GM13976 (cell line): Measurements from ENCODE around the gene TMC4.

Experiments used
- DNase-seq: peaks from one replicate; pipeline ENCODE4 v3.0.0; 2012; ENCODE audit warnings: low spot score
- CTCF ChIP-seq: IDR thresholded peaks from 2 replicates; pipeline ENCODE4 v1.5.1; 2012; ENCODE audit warnings: borderline replicate concordance, mild to moderate bottlenecking; ENCODE audit not compliant: insufficient read depth; ENCODE audit errors: extremely low read depth, missing control alignments, control extremely low read depth
- in situ Hi-C: fragments of 300-500 bp; cut with MboI; formaldehyde crosslinking; loops from one replicate; pipeline ENCODE4 v1.12.0; 2022; ENCODE audit warnings: low sequenced_read_pairs, mixed read lengths, inconsistent platforms; ENCODE audit not compliant: unreplicated experiment

The TMC4 gene

GRCh38 chr19:54128796-54129616 is 44.0 kb downstream of the TMC4 start:
- in situ Hi-C loops, result no loop called here
- no peak for DNase-seq
- no peak for TF ChIP-seq CTCF

GRCh38 chr19:54128441-54128725 is 44.6 kb downstream of the TMC4 start:
- no peak for DNase-seq
- no peak for TF ChIP-seq CTCF
- in situ Hi-C loops, result no loop called here

- in situ Hi-C loops, result no loop called here
- TF ChIP-seq CTCF, result no peak
- no peak for DNase-seq
Measured at GRCh38 chr19:54127688-54128440, 45.1 kb downstream of the TMC4 start.

GRCh38 chr19:54125713-54126112 is 47.2 kb downstream of the TMC4 start:
- DNase-seq, result no peak
- no peak for TF ChIP-seq CTCF
- in situ Hi-C loops, result no loop called here

GRCh38 chr19:54124393-54124792 is 48.6 kb downstream of the TMC4 start:
- DNase-seq, result no peak
- in situ Hi-C loops, result no loop called here
- no peak for TF ChIP-seq CTCF

GRCh38 chr19:54123682-54124081 is 49.3 kb downstream of the TMC4 start:
- TF ChIP-seq CTCF, result no peak
- in situ Hi-C loops, result no loop called here
- no peak for DNase-seq
